ENCODE results near the gene POR.

Gene POR

GRCh38 chr7:75916685-75917634 is 2.0 kb downstream of the POR start:
- DNase-seq: no peak

DNA sequence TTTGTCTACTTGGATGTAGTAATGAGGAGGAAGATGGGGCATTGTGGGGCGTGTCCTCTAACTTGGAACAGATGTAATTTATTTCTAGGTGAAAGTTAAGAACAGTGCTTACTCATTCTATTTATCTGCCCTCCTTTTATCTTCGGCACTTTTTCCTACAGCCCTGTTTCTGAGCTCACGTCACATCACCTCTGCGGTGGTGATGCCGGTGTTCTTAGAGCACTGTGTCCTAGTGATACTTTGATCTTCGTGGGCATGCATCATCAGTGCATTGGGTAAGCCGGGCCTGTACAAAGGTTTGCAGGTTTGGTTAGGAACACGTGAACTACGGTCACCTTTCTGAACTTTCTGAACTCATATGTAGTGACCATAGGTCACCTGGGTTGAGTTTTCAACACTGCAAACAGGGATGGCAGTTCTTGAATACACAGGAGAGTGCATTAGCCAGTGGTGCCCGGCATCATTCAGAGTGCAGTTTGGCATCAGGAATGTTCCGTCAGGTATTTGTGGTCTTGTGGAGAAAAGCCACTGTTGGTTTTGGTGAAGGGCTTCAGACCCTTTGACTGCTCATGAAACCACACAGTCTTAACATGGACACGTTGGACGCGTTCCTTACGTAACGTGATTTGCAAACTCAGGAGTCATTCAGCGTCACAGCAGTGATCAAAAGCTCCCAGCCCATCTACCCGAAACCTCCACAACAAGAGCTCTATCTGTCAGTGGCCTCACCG is 5.6 kb downstream of the POR start:
- no peak for DNase-seq

GRCh38 chr7:75921479-75921878 is 6.5 kb downstream of the POR start:
- DNase-seq: no peak

- DNase-seq: no peak
Measured at GRCh38 chr7:75922966-75923603, 8.1 kb downstream of the POR start.

GRCh38 chr7:75924256-75924655 is 9.3 kb downstream of the POR start:
- DNase-seq: no peak

GRCh38 chr7:75924889-75925288 is 9.9 kb downstream of the POR start:
- no peak for DNase-seq

DNA sequence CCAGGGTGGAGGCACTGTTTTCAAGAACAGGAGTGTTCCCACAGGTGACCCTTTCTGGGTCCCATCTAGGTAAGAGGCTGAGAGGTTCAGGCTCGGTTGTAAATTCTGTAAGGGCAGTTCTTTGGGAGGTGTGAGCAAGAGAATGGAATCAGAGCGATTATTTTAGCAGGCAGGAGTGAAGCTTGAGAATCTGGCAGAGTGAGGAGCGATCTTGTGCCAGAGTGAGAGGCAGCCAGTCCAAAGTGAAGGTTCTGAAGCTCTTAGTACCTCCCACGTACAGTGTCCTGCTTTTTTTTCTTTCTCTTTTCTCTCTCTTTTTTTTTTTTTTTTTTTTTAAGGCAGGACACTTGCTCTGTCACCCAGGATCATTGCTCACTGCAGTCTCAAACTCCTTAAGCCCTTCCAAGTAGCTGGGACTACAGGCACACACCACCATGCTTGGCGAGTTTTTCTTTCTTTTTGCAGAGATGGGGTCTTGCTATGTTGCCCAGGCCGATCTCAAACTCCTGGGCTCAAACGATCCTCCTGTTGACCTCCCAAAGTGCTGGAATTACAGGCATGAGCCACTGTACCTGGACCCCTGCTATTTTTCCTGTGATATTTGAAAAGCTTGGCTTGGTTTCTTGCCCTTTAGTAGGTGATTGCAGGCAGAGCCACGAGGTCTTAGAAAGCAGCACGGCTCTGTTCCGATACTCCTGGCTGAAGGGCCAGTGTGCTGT is 10.9 kb downstream of the POR start:
- no peak for DNase-seq

DNA sequence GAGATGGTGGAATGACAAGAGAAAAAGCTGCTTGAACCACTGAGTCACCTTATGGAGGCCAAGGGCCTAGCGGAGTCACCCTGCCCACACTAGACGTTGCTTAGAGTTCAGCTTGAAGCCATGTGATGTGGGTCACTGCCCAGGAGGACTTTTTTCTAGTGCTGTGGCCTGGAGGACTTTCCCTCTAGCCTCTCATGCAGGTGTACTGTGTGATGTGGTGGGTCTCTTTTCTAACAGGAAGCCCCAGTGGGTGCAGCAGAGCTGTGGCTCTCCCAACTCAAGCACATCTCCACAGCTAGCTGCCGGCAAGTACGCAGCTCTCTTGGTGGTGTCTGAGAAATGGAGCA is 13.6 kb downstream of the POR start:
- DNase-seq: no peak

DNA sequence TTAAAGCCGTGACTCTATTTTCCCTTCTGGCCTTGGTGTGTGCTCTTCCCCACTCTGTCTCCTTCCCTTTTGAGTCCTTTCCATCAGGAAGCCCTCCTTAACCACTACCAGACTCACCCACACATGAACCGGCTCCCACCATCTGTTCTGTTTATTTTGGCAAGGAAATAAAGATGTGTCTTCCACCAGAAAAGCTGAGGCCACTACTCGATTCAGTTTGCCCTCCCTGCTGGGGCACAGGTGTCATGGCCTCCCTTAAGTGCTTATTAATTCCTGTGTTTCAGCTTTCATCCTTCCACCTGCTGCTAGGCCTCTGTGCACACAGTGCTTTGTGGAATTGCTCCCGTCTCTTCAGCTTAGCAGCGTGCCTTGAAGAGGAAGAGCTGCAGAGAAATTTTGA is 16.7 kb downstream of the POR start:
- peak; percentile 27 for DNase-seq

- no peak for DNase-seq
Measured at GRCh38 chr7:75937958-75938786, 23.2 kb downstream of the POR start.

DNA sequence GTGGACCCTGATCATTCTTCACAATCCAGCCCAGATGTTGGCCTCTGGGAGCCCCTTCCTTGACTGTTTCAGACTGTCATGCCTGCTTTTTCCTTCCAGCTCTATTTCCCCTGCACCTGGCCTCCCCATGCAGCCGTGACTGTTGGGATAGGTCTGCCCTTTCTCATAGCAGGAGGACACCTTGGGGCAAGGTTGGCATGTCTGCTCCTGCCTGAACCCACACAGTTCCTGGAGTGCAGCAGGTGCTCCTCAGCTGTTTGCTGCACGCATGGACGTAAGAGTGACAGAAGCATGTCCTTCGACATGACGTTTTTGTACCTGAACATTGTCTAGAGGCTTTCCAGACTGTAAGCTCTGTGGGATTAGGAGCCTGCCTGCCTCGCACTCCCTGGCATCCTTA is 24.0 kb downstream of the POR start:
- no peak for DNase-seq

- no peak for DNase-seq
Measured at GRCh38 chr7:75943864-75944263, 28.9 kb downstream of the POR start.

- DNase-seq: no peak
Measured at GRCh38 chr7:75944507-75944906, 29.6 kb downstream of the POR start.

- no peak for DNase-seq
Measured at GRCh38 chr7:75945297-75946168, 30.6 kb downstream of the POR start.

- no peak for DNase-seq
Measured at GRCh38 chr7:75946207-75946855, 31.4 kb downstream of the POR start.

DNA sequence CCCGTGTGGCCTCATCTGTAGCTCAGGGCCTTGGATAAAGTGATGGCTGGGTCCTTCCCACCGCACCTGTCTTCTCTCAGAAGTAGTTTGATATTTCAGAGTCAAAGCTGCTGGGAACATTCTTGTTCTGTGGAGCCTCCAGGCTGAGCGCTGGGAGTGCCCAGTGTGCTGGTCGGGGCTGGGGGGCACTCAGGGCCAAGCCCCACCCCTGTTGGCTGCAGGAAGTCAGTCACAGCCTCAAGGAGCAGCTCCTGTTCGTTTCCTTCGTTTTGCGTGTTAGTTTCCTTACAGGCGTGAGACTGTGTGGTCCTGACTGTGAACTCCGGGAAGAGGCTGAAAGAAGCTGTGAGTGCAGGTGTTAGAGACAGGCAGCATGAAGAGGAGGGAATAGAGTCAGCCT is 33.2 kb downstream of the POR start:
- DNase-seq: no peak

GRCh38 chr7:75950111-75950681 is 35.2 kb downstream of the POR start:
- no peak for DNase-seq

GRCh38 chr7:75951506-75951905 is 36.6 kb downstream of the POR start:
- DNase-seq: no peak

GRCh38 chr7:75953431-75953830 is 38.5 kb downstream of the POR start:
- DNase-seq: no peak

DNA sequence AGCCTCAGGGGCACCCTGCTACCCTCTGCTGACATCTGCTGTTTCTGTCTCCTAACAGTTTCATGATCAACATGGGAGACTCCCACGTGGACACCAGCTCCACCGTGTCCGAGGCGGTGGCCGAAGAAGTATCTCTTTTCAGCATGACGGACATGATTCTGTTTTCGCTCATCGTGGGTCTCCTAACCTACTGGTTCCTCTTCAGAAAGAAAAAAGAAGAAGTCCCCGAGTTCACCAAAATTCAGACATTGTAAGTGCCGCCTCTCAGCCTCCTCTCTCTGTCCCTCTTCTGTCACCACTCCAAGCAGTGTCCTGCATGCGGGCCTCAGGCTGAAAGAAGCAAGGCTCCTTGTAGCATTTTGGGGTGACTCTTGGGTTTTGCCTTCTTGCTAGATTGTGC is 39.0 kb downstream of the POR start:
- no peak for DNase-seq
